NCI-H510A treated with DMSO at 0.1 percent for 48 hours (cell line): ENCODE measurements around the gene ZNF608.

Source experiments
- DNase-seq: peaks from one replicate; lab custom pipeline; 2025; lab: John Stamatoyannopoulos, UW

ZNF608 gene

GRCh38 chr5:124716169-124716568 is 30.3 kb downstream of the ZNF608 start:
- DNase-seq: no peak

GRCh38 chr5:124714910-124715309 is 31.5 kb downstream of the ZNF608 start:
- DNase-seq: no peak

DNA sequence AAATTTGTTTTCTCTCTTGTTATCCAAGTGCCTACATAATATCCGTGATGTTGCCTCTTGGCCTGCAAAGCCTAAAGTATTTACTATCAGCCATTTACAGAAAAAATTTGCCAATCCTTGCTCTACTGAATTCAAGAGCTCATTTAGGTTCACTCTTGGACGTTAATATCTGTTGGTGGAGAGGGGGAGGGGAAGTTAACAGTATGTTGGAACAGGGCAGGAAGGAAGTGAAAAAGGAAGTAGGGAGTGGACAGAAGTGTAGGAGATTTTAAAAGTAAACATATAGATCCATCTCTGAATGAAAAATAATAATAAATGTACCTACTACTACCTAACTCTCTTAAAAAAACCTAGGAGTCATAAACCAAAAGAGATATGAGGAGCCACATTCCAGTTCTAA is 32.8 kb downstream of the ZNF608 start:
- no peak for DNase-seq

- DNase-seq: no peak
These were observed 33.6 kb downstream of the ZNF608 start for GRCh38 chr5:124712731-124713305.

- no peak for DNase-seq
These were observed 38.4 kb downstream of the ZNF608 start for GRCh38 chr5:124708086-124708485.

DNA sequence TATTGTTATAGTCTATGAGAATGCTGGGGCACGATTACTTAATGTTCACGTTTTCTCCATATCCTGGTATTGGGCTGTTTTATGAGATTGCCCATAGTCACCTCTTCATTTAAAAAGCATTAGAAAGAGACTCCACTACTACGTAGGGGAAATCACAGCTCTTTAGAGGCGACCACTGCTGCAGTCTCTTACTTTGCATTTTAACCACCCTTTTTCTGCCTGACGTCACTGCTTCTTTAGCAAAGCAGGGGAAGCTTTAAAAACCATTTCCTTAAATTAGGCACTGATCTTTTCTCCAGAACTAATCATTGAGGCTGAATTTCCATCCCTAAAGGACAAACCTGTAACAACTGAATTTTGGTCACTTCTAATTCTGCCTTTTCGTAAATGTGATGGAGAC is 38.9 kb downstream of the ZNF608 start:
- DNase-seq: no peak

DNA sequence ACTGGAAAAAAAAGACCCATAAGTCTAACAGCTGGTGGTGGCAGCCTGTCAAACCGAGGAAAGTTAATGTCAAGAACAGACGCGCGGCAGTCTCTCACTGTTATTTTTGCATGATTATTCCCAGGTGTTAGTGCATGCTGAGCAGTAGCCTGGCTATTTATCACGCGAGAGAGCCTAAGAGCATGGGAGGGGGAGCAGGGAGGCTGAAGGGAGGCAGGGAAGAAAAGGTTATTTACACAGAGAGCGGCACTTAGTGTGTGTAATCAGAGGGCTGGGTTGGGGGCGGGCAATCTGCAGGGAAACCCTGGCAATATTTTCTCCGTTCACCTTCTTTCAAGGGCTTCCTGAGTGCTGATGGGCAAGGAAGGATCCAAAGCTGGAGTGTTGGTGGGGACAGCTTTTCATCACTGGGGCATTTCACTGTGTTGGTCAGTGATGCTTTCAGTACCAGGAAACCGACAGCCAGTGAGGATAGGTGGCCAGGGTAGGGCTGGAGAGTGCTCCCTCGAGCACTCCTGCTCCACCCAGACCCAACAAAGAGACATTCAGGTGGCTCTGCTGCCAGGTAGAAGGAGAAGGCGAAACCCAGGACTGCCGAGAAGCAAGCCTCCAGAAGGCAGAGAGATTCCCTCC is 39.6 kb downstream of the ZNF608 start:
- peak; percentile 65 for DNase-seq

GRCh38 chr5:124706051-124706450 is 40.4 kb downstream of the ZNF608 start:
- DNase-seq: no peak

GRCh38 chr5:124705577-124705976 is 40.9 kb downstream of the ZNF608 start:
- no peak for DNase-seq

- DNase-seq: no peak
These were observed 41.7 kb downstream of the ZNF608 start for GRCh38 chr5:124704594-124705284.

GRCh38 chr5:124703995-124704394 is 42.4 kb downstream of the ZNF608 start:
- no peak for DNase-seq

GRCh38 chr5:124702525-124702924 is 43.9 kb downstream of the ZNF608 start:
- no peak for DNase-seq

DNA sequence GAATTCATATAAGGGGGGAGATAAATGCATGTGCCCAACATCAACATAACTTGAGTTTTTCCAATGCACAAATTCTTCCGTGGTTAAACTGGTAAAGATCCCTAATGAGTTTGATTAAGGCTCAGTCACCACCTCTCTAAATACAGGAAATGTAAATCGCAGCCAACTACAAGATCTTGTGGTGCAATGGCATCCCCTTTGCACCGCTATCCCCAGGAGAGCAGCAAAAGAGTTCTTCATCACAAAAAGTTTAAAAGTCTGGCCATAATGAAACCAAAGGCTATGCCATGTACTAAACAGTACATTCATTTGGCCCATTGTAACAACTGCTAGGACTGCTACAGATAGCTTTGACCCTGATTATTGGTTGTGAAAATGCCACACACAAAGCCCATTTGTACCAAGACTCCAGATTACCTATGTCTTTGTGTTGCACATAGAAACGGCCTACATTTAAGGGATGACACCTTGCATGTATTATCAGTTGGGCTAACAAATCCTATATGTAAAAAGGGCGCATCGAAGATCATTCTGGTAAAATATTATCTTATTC is 44.5 kb downstream of the ZNF608 start:
- DNase-seq: no peak

DNA sequence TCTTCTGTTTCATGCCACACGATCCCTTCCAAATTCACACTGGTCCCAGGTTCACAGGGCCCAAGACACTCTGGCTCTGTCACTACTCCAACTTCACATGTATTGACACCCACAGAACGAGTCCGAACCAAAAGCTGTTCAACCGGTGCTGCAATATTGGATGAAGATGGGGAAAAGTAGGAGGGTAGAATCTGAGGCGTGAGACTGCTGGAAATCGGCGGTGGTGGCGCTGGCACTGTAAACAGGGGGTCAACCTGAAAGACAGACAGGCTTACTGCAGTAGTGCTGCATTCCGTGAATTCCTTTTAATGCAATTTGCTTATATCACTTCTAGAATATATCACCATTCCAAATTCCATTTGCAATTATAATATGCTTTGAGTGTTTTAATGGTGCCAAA is 45.4 kb downstream of the ZNF608 start:
- DNase-seq: peak; percentile 59

- DNase-seq: no peak
These were observed 46.1 kb downstream of the ZNF608 start for GRCh38 chr5:124700333-124700732.

DNA sequence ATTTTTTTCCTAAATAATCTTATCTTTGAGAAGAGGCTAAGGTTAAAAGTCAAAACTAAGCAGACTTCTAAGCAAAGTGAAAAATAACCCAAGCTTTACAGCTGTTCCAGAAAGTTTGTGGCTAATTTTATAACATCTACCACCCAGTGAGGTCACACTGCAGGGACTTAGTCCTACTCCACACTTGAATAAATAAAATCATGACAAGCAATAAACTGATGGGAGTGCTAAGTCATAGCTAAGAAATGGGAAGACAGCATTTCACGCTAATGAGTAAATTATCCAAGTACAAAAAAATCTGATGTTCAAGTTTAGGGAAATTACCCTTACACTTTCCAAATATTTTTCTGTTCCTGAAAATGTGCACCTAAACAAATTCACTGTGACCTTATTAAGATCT is 47.7 kb downstream of the ZNF608 start:
- no peak for DNase-seq

DNA sequence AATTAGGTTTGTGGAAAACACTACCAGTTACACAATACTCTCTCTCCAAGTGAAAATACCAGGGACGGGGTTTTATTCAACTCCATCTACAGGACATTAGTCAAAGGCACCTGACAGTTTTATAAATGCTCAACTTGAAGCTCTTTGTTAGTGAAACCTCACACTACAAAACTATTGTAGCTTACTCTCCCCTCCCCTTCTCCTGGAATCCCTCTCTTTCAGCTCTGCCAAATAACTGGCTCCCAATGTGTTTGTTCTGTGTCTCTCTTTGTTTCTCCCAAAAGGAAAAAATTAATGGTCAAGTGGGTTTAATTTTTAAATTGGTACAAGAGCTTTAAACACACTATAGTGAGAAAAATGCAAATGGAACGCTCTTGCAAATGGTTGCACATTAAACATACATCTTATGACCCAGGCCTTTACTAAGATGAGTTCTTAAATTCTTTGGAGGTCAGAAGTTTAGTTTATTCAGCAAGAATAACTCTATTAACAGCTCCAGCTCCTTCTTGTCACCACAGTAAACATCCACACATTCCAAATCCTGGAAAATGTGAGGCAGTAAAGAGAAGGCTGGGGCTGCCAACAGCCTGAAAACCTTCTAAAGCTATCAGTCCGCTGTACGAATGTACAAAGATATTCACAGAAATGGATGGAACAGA is 48.4 kb downstream of the ZNF608 start:
- no peak for DNase-seq

GRCh38 chr5:124697501-124697900 is 48.9 kb downstream of the ZNF608 start:
- no peak for DNase-seq

DNA sequence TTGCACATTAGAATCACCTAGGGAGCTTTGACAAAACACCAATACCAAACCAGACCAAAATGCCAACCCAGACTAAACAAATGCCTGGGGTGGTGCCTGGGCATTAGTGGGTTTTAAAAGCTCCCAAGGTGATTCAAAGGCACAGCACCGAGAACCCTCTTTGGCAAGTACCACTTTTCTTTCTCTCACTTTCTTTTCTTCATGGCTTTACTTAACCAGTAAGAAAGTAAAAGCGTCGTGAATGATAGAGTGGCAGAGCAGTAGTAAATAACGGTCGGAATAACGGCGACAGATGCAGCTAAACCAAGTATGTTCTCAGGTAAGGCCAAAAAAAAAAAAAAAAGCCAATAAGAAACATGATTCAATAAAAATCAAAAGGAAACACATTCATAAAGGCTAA is 49.5 kb downstream of the ZNF608 start:
- no peak for DNase-seq
